MM.1S (cell line): Measurements from ENCODE around the gene ARRDC1.

ENCODE experiments used
- DNase-seq: peaks from one replicate; pipeline ENCODE4 v3.0.0-alpha.2; 2015
- H2AFZ ChIP-seq: fragments of 300-600 bp; sonication (generic); 2 replicates; pipeline ENCODE4 v1.6.0; 2016; ENCODE audit warnings: antibody characterized with exemption, low read length
- H3F3A ChIP-seq: fragments of 300-600 bp; sonication (generic); 2 replicates; pipeline ENCODE4 v1.6.1; 2016; ENCODE audit warnings: mild to moderate bottlenecking, antibody characterized with exemption, low read length, moderate library complexity, mixed read lengths; ENCODE audit not compliant: insufficient read depth
- H3K27ac ChIP-seq: fragments of 300-600 bp; sonication (generic); 2 replicates; pipeline ENCODE4 v1.5.1; 2016; ENCODE audit warnings: mild to moderate bottlenecking, low read length
- H3K27me3 ChIP-seq: fragments of 300-600 bp; sonication (generic); replicated peaks from 2 replicates; pipeline ENCODE4 v1.6.0; 2016; ENCODE audit warnings: low read length; ENCODE audit not compliant: insufficient read depth
- H3K36me3 ChIP-seq: fragments of 300-600 bp; sonication (generic); replicated peaks from 2 replicates; pipeline ENCODE4 v1.6.1; 2016; ENCODE audit warnings: mild to moderate bottlenecking, low read length, mixed read lengths; ENCODE audit not compliant: insufficient read depth
- H3K4me1 ChIP-seq: fragments of 300-600 bp; sonication (generic); 2 replicates; pipeline ENCODE4 v1.6.1; 2016; ENCODE audit warnings: low read length, mixed read lengths
- H3K4me2 ChIP-seq: fragments of 300-600 bp; sonication (generic); 2 replicates; pipeline ENCODE4 v1.6.0; 2016; ENCODE audit warnings: low read depth, low read length
- H3K4me3 ChIP-seq: fragments of 300-600 bp; sonication (generic); 2 replicates; pipeline ENCODE4 v1.5.1; 2016; ENCODE audit warnings: low read length, mixed read lengths
- H3K79me2 ChIP-seq: fragments of 300-600 bp; sonication (generic); 2 replicates; pipeline ENCODE4 v1.6.1; 2016; ENCODE audit warnings: mixed run types, low read length, mixed read lengths
- H3K9ac ChIP-seq: fragments of 300-600 bp; sonication (generic); 2 replicates; pipeline ENCODE4 v1.6.1; 2016; ENCODE audit warnings: low read length, mixed read lengths
- H3K9me2 ChIP-seq: fragments of 300-600 bp; sonication (generic); replicated peaks from 2 replicates; pipeline ENCODE4 v1.6.1; 2016; ENCODE audit warnings: mild to moderate bottlenecking, low read length, mixed read lengths; ENCODE audit not compliant: insufficient read depth
- H3K9me3 ChIP-seq: fragments of 300-600 bp; sonication (generic); replicated peaks from 2 replicates; pipeline ENCODE4 v1.6.1; 2016; ENCODE audit warnings: mild to moderate bottlenecking, low read length, mixed read lengths; ENCODE audit not compliant: insufficient read depth
- H4K20me1 ChIP-seq: fragments of 300-600 bp; sonication (generic); 2 replicates; pipeline ENCODE4 v1.6.1; 2016; ENCODE audit warnings: mild to moderate bottlenecking, low read length, moderate library complexity, mixed read lengths; ENCODE audit not compliant: insufficient read depth
- EZH2 ChIP-seq: fragments of 300-600 bp; sonication (generic); optimal IDR thresholded peaks from 2 replicates; pipeline ENCODE3; 2017; ENCODE audit warnings: low read depth, mild to moderate bottlenecking, antibody characterized with exemption, low read length, mixed read lengths
- EZH2phosphoT487 ChIP-seq: fragments of 300-600 bp; sonication (generic); IDR thresholded peaks from 2 replicates; pipeline ENCODE4 v1.6.1; 2018; ENCODE audit warnings: antibody characterized with exemption, low read length
- TF ChIP-seq, protein P1 (sequence below): fragments of 300-600 bp; sonication (generic); IDR thresholded peaks from 2 replicates; pipeline ENCODE4 v1.5.1; 2016; ENCODE audit warnings: antibody characterized with exemption, low read length, mixed read lengths

Gene ARRDC1

DNA sequence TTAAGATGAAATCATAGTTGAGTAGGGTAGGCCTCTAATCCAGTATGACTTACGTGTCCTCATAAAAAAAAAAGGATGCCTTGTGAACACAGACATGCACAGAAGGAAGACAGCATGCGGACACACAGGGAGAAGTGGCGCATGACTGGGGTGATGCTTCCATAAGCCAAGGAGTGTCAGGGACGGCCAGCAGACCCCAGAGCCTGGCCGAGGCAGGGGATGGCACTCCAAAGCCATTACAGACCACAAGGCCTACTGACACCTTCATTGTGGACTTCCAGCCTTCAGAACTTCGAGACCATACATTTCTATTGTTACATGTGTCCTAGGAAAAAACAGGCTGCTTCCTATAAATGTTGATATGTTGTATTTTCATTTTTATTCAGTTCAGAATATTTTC is 33.2 kb downstream of the ARRDC1 start:
- Histone ChIP-seq H3K9ac (peak overlapping the region; percentile 43; the same call in 1 of the 2 replicates), H3K4me3 (peak overlapping the region; percentile 46; the same call in 1 of the 2 replicates), H3K9me2 (no peaks in the 10 kb centered on the region), H4K20me1 (no peaks in the 10 kb centered on the region; the same call in 1 of the 2 replicates), H3F3A (peaks cover 4% of the 10 kb centered on the region; the same call in 1 of the 2 replicates), H2AFZ (no peak overlapping the region), H3K27me3 (no peaks in the 10 kb centered on the region), H3K4me2 (peak overlapping the region; percentile 47), H3K9me3 (no peaks in the 10 kb centered on the region), H3K36me3 (no peaks in the 10 kb centered on the region), H3K27ac (peak overlapping the region; percentile 26; the same call in 1 of the 2 replicates), H3K79me2 (peaks cover 92% of the 10 kb centered on the region), H3K4me1 (peaks cover 6% of the 10 kb centered on the region; the same call in 1 of the 2 replicates)
- TF ChIP-seq EZH2phosphoT487 (no peak), EZH2 (no peak)
- TF ChIP-seq, protein P1, sequence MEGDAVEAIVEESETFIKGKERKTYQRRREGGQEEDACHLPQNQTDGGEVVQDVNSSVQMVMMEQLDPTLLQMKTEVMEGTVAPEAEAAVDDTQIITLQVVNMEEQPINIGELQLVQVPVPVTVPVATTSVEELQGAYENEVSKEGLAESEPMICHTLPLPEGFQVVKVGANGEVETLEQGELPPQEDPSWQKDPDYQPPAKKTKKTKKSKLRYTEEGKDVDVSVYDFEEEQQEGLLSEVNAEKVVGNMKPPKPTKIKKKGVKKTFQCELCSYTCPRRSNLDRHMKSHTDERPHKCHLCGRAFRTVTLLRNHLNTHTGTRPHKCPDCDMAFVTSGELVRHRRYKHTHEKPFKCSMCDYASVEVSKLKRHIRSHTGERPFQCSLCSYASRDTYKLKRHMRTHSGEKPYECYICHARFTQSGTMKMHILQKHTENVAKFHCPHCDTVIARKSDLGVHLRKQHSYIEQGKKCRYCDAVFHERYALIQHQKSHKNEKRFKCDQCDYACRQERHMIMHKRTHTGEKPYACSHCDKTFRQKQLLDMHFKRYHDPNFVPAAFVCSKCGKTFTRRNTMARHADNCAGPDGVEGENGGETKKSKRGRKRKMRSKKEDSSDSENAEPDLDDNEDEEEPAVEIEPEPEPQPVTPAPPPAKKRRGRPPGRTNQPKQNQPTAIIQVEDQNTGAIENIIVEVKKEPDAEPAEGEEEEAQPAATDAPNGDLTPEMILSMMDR, result no peak
- DNase-seq, result no peak

DNA sequence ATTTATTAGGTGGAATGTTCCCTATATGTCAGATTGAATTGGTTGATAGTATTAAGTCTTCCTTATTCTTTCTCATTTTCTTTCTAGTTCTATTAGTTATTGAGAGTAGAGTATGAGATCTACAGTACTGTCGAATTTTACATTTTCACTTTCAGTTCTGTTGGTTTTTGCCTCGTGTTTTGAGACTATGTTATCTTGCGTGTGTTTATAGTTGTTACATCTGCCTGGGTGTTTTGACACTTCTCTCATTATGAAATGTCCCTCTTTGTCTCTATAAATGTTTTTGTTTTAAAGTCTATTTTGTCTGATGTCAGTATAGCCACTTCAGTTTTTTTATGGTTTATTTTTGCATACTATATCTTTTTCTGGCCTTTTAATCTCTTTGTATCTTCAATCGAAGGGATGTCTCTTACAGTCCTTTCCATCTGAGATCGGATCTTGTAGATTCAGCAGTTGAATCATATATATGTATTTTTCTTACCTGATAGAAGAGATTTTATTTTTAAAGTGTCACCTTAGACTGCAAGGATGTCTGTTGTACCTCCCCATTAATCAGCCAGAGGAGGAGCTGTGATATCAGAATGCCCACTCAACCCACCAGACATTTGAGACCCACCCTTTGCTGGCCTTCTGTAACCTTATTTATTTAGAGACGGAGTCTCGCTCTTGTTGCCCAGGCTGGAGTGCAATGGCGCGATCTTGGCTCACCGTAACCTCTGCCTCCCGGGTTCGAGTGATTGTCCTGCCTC is 34.0 kb downstream of the ARRDC1 start:
- Histone ChIP-seq H3K9ac (peak overlapping the region; percentile 43; the same call in 1 of the 2 replicates), H3K4me1 (peaks cover 6% of the 10 kb centered on the region; the same call in 1 of the 2 replicates), H4K20me1 (no peaks in the 10 kb centered on the region; the same call in 1 of the 2 replicates), H3K27me3 (no peaks in the 10 kb centered on the region), H3K9me2 (no peaks in the 10 kb centered on the region), H3K27ac (peak overlapping the region; percentile 26; the same call in 1 of the 2 replicates), H3K36me3 (no peaks in the 10 kb centered on the region), H3F3A (peaks cover 4% of the 10 kb centered on the region; the same call in 1 of the 2 replicates), H3K4me3 (peak overlapping the region; percentile 46), H3K9me3 (no peaks in the 10 kb centered on the region), H3K4me2 (peak overlapping the region; percentile 47), H3K79me2 (peaks cover 89% of the 10 kb centered on the region), H2AFZ (0 out of 2 replicates have a peak overlapping the region, but pooled peaks have one; percentile 0)
- TF ChIP-seq, protein P1, result peak; percentile 2; the same call in 1 of the 2 replicates
- no peak for TF ChIP-seq EZH2
- peak; percentile 73 for DNase-seq

DNA sequence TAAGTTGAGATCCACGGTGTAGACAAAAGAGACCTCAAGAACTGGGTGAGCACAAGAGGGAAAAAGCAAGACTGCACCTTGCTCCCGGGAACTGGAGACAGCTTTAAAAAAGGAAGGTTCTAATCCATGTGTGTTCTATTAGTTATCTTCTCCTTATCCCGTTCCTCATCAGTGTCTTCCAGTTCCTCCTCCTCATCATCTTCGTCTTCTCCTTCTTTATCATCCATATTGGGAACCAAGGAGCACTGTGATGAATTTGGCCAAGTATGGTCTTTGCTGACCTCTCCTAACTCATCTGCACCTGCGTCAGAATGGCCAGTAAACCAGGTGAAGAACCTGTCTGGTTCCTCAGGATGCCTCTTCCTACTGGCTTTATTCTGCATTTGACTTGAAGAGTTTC is 35.4 kb downstream of the ARRDC1 start:
- no peak for TF ChIP-seq EZH2phosphoT487
- no peak for TF ChIP-seq EZH2
- TF ChIP-seq, protein P1, result no peak
- no peaks in the 10 kb centered on the region for H3K9me2 ChIP-seq
- H3K4me1 ChIP-seq, result peaks cover 6% of the 10 kb centered on the region; the same call in 1 of the 2 replicates
- no peaks in the 10 kb centered on the region for H3K36me3 ChIP-seq
- H3K27ac ChIP-seq, result no peak overlapping the region
- no peak overlapping the region for H3K4me3 ChIP-seq
- no peaks in the 10 kb centered on the region; the same call in 1 of the 2 replicates for H4K20me1 ChIP-seq
- H3K4me2 ChIP-seq, result no peak overlapping the region
- no peak overlapping the region for H2AFZ ChIP-seq
- H3F3A ChIP-seq, result peaks cover 4% of the 10 kb centered on the region; the same call in 1 of the 2 replicates
- no peaks in the 10 kb centered on the region for H3K27me3 ChIP-seq
- no peak for DNase-seq
- no peaks in the 10 kb centered on the region for H3K9me3 ChIP-seq
- peaks cover 90% of the 10 kb centered on the region for H3K79me2 ChIP-seq
- H3K9ac ChIP-seq, result no peak overlapping the region
